Heart left ventricle (tissue), 16 donors: ENCODE results near the gene OR10A7. TPM values are rescaled to one million over a fixed set of nuclear protein-coding genes. Genes with fewer than 3 reads are reported as not detected.
"Not testable (repeated sequence)": the region's sequence is repeated elsewhere in the genome, so short reads cannot be mapped to it uniquely, and the experiment has no call there.

Source experiments
- ATAC-seq, 4 donors: fragments of 200-7000 bp; cut with Tn5 transposase; one replicate each; pipeline ENCODE4 v1.9.1; 2020 to 2022; ENCODE audit warnings: moderate library complexity in 4 of 4, mild to moderate bottlenecking in 3 of 4, moderate number of reproducible peaks in 1 of 4
- DNase-seq, 5 donors: peaks; one replicate each; pipeline ENCODE4 v3.0.0-alpha.2; 2020
- H3K27ac ChIP-seq, 12 donors: fragments of 200-600 bp; sonication (generic) in 4 of 12; one replicate each; pipeline versions ENCODE4 v1.5.0 to v1.8.0; 2016 to 2022; ENCODE audit warnings: mild to moderate bottlenecking in 2 of 12
- H3K27me3 ChIP-seq, 9 donors: fragments of 200-600 bp; sonication (generic) in 2 of 9; one replicate each; pipeline versions ENCODE4 v1.5.1 to v1.8.0; 2016 to 2022; ENCODE audit warnings: mild to moderate bottlenecking in 3 of 9
- H3K36me3 ChIP-seq, 9 donors: fragments of 200-600 bp; sonication (generic) in 2 of 9; one replicate each; pipeline versions ENCODE4 v1.5.0 to v1.8.0; 2018 to 2022; ENCODE audit warnings: mild to moderate bottlenecking in 2 of 9
- H3K4me1 ChIP-seq, 12 donors: fragments of 200-600 bp; sonication (generic) in 4 of 12; one replicate each; pipeline versions ENCODE4 v1.5.0 to v1.8.0; 2016 to 2022; ENCODE audit warnings: mild to moderate bottlenecking in 3 of 12
- H3K4me3 ChIP-seq, 12 donors: fragments of 200-600 bp; sonication (generic) in 4 of 12; one replicate each; pipeline versions ENCODE4 v1.5.0 to v1.8.0; 2017 to 2022; ENCODE audit warnings: mild to moderate bottlenecking in 9 of 12, moderate library complexity in 4 of 12
- H3K9me3 ChIP-seq, 12 donors: fragments of 200-600 bp; sonication (generic) in 4 of 12; one replicate each; pipeline versions ENCODE4 v1.5.0 to v1.8.0; 2016 to 2022; ENCODE audit warnings: mild to moderate bottlenecking in 1 of 12
- POLR2A ChIP-seq, 2 donors: fragments of 450-650 bp; IDR thresholded peaks; one replicate each; pipeline ENCODE4 v1.6.1; 2017; ENCODE audit warnings: antibody characterized with exemption in 2 of 2, mild to moderate bottlenecking in 2 of 2, moderate library complexity in 2 of 2
- WGBS, 4 donors: extraction: QIAGEN DNeasy Blood & Tissue Kit in 2 of 4; methylation state at CpG; one replicate each; pipeline versions ENCODE4 v1.1.5 to v1.1.7; 2013 to 2018; 5-methylcytosine and 5-hydroxymethylcytosine counted together
- intact Hi-C, 10 donors: fragments of 100-400 bp; cut with DNase I; formaldehyde crosslinking; loops; one replicate each; pipeline versions ENCODE4 v1.11.1 to v1.14.2; 2022
- long read RNA-seq, 3 donors: library from polyadenylated mRNA; unstranded; transcript quantifications; one replicate each; pipeline ENCODE4 v2.0.0, GENCODE V29; 2020 to 2021
- polyA plus RNA-seq, 2 donors: library from polyadenylated mRNA; stranded (reverse); fragments of 200-250 nt; gene quantifications; one replicate each; pipeline ENCODE4 v1.2.3, GENCODE V29; 2013
- total RNA-seq, 9 donors: library from RNA; depleted of rRNA in 2 of 9; stranded (reverse); fragments of >200 nt in 2 of 9; fragmentation: NEBNext Ultra II Directional in 3 of 9; extraction: Animal tissue kit (Norgen Biotek cat#: 25700) in 3 of 9; gene quantifications; one replicate each; pipeline versions ENCODE4 v1.1.0 to v1.2.4, GENCODE V29; 2016 to 2023
- TF ChIP-seq, protein P1 (sequence below), 12 donors: fragments of 200-600 bp; sonication (generic) in 4 of 12; IDR thresholded peaks; one replicate each; pipeline versions ENCODE4 v1.5.0 to v1.8.0; 2018 to 2022; ENCODE audit warnings: antibody characterized with exemption in 12 of 12, mild to moderate bottlenecking in 5 of 12
- donor health status: ischemic (EF 13 %, LVEDD 7.1; RV severe dilation, severe dysfunction).
- donor health status: healthy with polysubstance abuse.
- donor health status: DM: no; HTN: yes; CAD: no.
- donor health status: DM: no; HTN: no; CAD: no.
- donor health status: ischemic (EF 25% LVEDD 6.9; RV normal size, moderate dysfunction).
- donor health status: ischemic (EF 25% LVEDD 5.7; RV mildly dilated, moderate dysfunction).
- donor health status: healthy.
- donor health status: DM: yes; HTN: yes; CAD: no.
- donor health status: ischemic (EF 35%, LVEDD 5.7; RV mildly dilated, moderate dysfunction).
- donor health status: nonischemic (EF 11% LVEDD 7.7; RV severe dilation, severe dysfunction).
- donor health status: DM: yes; HTN: yes; CAD: no.
- donor health status: PGD.
- donor health status: ischemic (EF 29% LVEDD 5.4; RV normal size, mild dysfunction).
- donor health status: nonischemic (EF 23%, LVEDD 6.1; RV moderate dilation, normal function).

Gene OR10A7, protein sequence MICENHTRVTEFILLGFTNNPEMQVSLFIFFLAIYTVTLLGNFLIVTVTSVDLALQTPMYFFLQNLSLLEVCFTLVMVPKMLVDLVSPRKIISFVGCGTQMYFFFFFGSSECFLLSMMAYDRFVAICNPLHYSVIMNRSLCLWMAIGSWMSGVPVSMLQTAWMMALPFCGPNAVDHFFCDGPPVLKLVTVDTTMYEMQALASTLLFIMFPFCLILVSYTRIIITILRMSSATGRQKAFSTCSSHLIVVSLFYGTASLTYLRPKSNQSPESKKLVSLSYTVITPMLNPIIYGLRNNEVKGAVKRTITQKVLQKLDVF
- not detected for total RNA-seq
- not detected for polyA plus RNA-seq
- long read RNA-seq, donor 1, result 0 reads
- long read RNA-seq, donor 2, result 0 reads
- long read RNA-seq, donor 3, result 0 reads

DNA sequence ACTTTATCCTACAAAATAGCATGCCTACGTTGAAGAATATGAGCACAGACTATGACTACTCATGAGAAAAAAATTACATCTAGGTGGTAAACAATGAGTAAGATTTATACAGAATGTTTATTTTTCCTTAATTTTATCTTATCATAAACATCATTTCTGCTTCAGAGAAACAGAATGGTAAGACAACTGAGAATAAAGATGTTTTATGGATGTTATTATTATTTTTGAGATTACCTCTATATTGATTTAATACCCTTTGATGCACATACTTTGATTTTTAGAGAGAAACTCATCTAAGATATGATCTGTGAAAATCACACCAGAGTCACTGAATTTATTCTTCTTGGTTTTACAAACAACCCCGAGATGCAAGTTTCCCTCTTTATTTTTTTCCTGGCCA is at the start of gene OR10A7:
Gene OR10A7, plus strand, starts transcription at position 301 of the 400 bp plus-strand sequence. Its CDS starts 0 bp downstream, at position 301.
- no peak within 1 kb of the TSS for H3K4me3 ChIP-seq
- no peak for TF ChIP-seq POLR2A (IDR thresholded peaks at IDR 0.05)
- TF ChIP-seq, protein P1, sequence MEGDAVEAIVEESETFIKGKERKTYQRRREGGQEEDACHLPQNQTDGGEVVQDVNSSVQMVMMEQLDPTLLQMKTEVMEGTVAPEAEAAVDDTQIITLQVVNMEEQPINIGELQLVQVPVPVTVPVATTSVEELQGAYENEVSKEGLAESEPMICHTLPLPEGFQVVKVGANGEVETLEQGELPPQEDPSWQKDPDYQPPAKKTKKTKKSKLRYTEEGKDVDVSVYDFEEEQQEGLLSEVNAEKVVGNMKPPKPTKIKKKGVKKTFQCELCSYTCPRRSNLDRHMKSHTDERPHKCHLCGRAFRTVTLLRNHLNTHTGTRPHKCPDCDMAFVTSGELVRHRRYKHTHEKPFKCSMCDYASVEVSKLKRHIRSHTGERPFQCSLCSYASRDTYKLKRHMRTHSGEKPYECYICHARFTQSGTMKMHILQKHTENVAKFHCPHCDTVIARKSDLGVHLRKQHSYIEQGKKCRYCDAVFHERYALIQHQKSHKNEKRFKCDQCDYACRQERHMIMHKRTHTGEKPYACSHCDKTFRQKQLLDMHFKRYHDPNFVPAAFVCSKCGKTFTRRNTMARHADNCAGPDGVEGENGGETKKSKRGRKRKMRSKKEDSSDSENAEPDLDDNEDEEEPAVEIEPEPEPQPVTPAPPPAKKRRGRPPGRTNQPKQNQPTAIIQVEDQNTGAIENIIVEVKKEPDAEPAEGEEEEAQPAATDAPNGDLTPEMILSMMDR (IDR thresholded peaks at IDR 0.05), result no peak
- no peaks in the 10 kb centered on the region for H3K36me3 ChIP-seq
- H3K4me1 ChIP-seq, result no peaks in the 10 kb centered on the region
- DNase-seq (no peak), ATAC-seq (no peak)
- no peaks in the 10 kb centered on the region for H3K9me3 ChIP-seq
- WGBS, 4 donors, result 72 to 84% (median 78%) methylated on average over 2 of the region's 2 CpGs
- H3K27ac ChIP-seq, result no peak within 1 kb of the TSS
- intact Hi-C loops, result no loop called here
- no peaks in the 10 kb centered on the region for H3K27me3 ChIP-seq

DNA sequence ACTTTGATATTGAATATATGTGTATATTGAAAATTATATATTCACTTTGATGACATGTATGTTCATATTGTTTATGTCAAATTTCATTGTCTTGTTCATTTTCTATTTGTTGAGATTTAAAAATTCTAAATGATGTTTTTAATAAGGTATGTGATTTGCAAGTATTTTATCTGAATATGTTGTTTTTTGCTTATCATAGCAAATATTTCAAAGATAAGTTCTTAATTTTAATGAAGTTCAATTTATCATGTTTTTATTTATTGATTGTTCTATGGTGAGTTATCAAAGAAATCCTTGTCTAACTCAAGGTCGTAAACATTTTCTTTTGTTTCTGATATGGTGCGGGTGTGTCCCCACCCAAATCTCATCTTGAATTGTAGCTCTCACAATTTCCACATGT is 49.4 kb upstream of the OR10A7 start:
- no peak for ATAC-seq
- Histone ChIP-seq H3K9me3 (no peaks in the 10 kb centered on the region), H3K4me1 (no peaks in the 10 kb centered on the region), H3K36me3 (no peaks in the 10 kb centered on the region), H3K27me3 (no peaks in the 10 kb centered on the region), H3K4me3 (no peak overlapping the region), H3K27ac (no peak overlapping the region)
- TF ChIP-seq POLR2A (IDR thresholded peaks at IDR 0.05), result no peak
- TF ChIP-seq, protein P1 (IDR thresholded peaks at IDR 0.05), result no peak
- no peak for DNase-seq
- WGBS, 4 donors, result 85 to 91% (median 90%) methylated on average over 2 of the region's 2 CpGs
- intact Hi-C loops, result no loop called here

DNA sequence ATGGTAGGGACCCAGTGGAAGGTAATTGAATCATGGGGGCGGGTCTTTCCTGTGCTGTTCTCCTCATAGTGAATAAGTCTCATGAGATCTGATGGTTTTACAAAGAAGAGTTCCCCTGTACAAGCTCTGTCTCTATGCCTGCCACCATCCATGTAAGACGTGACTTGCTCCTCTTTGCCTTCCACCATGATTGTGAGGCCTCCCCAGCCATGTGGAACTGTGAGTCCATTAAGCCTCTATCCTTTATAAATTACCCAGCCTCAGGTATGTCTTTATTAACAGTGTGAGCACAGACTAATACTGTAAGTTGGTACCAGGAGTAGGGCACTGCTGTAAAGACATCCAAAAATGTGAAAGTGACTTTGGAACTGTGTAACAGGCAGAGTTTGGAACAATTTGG is 49.0 kb upstream of the OR10A7 start:
- intact Hi-C loops, H3K27me3 ChIP-seq, H3K4me3 ChIP-seq, H3K36me3 ChIP-seq, H3K27ac ChIP-seq, ATAC-seq, H3K9me3 ChIP-seq, H3K4me1 ChIP-seq, DNase-seq: not testable (repeated sequence)
- WGBS, 4 donors, result 57 to 71% (median 68%) methylated on average over 2 of the region's 2 CpGs

DNA sequence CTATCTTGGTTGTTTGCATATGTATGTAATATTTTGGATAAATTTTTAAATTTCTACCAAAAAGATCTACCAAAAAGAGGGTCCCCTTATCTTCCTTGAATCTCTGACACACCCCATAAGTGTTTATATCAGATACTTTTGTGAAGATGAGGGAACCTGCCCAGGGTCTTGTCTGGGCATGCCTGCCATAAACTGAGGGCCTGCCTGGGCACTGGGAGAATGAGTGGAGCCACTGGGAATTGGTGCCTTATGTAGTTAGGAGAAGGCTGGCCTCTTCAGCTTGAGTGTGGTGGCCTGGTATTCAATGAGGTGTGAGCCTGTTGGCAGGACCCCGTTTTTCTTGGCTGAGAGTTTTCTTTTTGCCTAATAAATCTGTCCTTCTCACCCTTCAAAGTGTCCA is 48.1 kb upstream of the OR10A7 start:
- Histone ChIP-seq H3K9me3 (no peaks in the 10 kb centered on the region), H3K27ac (no peak overlapping the region), H3K4me1 (no peaks in the 10 kb centered on the region), H3K4me3 (no peak overlapping the region), H3K36me3 (no peaks in the 10 kb centered on the region), H3K27me3 (no peaks in the 10 kb centered on the region)
- no peak for TF ChIP-seq POLR2A (IDR thresholded peaks at IDR 0.05)
- TF ChIP-seq, protein P1 (IDR thresholded peaks at IDR 0.05), result no peak
- ATAC-seq (no peak), DNase-seq (no peak)
- intact Hi-C loops, result no loop called here
- WGBS, 4 donors, result 29 to 43% (median 36%) methylated on average over 1 of the region's 1 CpG

DNA sequence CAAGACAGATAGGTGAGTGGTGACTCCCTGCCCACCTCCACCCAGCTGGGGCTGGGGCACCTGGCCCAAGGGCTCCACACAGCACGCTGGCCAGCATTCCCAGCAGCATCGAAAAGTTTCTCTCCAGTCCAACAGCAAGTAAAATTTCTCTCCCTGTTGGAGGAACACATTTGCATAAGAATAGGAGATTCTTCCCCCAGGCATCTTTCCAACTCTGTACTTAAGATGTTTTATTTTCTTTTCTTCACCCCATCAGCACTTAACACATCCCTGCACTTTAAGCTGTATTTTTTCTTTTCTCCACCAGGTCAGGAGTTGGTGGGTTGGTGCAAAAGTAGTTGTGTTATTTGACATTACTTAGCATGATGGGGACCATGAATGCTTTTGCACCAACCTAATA is 47.4 kb upstream of the OR10A7 start:
- 69 to 83% (median 71%) methylated on average over 2 of the region's 2 CpGs for WGBS, 4 donors
- Histone ChIP-seq H3K4me1 (no peaks in the 10 kb centered on the region), H3K27me3 (no peaks in the 10 kb centered on the region), H3K27ac (no peak overlapping the region), H3K4me3 (no peak overlapping the region), H3K9me3 (no peaks in the 10 kb centered on the region), H3K36me3 (no peaks in the 10 kb centered on the region)
- no peak for ATAC-seq
- intact Hi-C loops, result no loop called here
- no peak for DNase-seq
- no peak for TF ChIP-seq POLR2A (IDR thresholded peaks at IDR 0.05)
- TF ChIP-seq, protein P1 (IDR thresholded peaks at IDR 0.05), result no peak
